ENCODE data around the gene MANEA. TPM values are rescaled to one million over a fixed set of nuclear protein-coding genes. Genes with fewer than 3 reads are reported as not detected.

The MANEA gene
- total RNA-seq (2022; extraction: Qiagen RNA extraction; ENCODE audit: low read depth), result 1.4 to 4.3 TPM (median 3.7 TPM) in 5 replicates

GRCh38 chr6:95577304-95578105, at the start of gene MANEA:
MANEA (plus strand) TSS chr6:95577535; CDS start chr6:95586440, 8,905 bp downstream.

